Measurements from ENCODE around the gene UBAP2. TPM values are rescaled to one million over a fixed set of nuclear protein-coding genes. Genes with fewer than 3 reads are reported as not detected.

The UBAP2 gene
- total RNA-seq, 4 donors from 2014 or later = 31.0 to 49.6 (median 37.6) TPM

GRCh38 chr9:34010979-34011378, 37.7 kb downstream of the UBAP2 start:
- no peaks in the 10 kb centered on the region for H3K27me3 ChIP-seq
- no peak overlapping the region for H3K27ac ChIP-seq (replicated peaks in 1 of 4)
- H3K36me3 ChIP-seq = peaks cover 9 to 64% (median 31%) of the 10 kb centered on the region in 4 donors
- WGBS = 71% methylated on average over 4 of the region's 4 CpGs
- no peak for TF ChIP-seq POLR2A (IDR thresholded peaks at IDR 0.05; ENCODE audit: low read depth)
- TF ChIP-seq, protein P1, sequence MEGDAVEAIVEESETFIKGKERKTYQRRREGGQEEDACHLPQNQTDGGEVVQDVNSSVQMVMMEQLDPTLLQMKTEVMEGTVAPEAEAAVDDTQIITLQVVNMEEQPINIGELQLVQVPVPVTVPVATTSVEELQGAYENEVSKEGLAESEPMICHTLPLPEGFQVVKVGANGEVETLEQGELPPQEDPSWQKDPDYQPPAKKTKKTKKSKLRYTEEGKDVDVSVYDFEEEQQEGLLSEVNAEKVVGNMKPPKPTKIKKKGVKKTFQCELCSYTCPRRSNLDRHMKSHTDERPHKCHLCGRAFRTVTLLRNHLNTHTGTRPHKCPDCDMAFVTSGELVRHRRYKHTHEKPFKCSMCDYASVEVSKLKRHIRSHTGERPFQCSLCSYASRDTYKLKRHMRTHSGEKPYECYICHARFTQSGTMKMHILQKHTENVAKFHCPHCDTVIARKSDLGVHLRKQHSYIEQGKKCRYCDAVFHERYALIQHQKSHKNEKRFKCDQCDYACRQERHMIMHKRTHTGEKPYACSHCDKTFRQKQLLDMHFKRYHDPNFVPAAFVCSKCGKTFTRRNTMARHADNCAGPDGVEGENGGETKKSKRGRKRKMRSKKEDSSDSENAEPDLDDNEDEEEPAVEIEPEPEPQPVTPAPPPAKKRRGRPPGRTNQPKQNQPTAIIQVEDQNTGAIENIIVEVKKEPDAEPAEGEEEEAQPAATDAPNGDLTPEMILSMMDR (IDR thresholded peaks at IDR 0.05) = peak; percentile 14 to 28 (median 17)
- H3K4me3 ChIP-seq = no peak overlapping the region
- no peak for DNase-seq (ENCODE audit: extremely low spot score)
- intact Hi-C loops (cut with DNase I) = no loop called here
- no peaks in the 10 kb centered on the region for H3K4me1 ChIP-seq
- H3K9me3 ChIP-seq = no peaks in the 10 kb centered on the region

- no peak overlapping the region for H3K27ac ChIP-seq (replicated peaks in 1 of 4)
- H3K27me3 ChIP-seq = no peaks in the 10 kb centered on the region
- H3K9me3 ChIP-seq = no peaks in the 10 kb centered on the region
- peaks cover 0 to 53% (median 23%) of the 10 kb centered on the region in 4 donors for H3K36me3 ChIP-seq
- no peak for TF ChIP-seq POLR2AphosphoS5 (IDR thresholded peaks at IDR 0.05)
- TF ChIP-seq EP300 (IDR thresholded peaks at IDR 0.05) = no peak
- no peak overlapping the region for H3K4me3 ChIP-seq
- intact Hi-C loops (cut with DNase I) = no loop called here
- whole genome bisulfite sequencing = 92% methylated on average over 2 of the region's 2 CpGs
- no peaks in the 10 kb centered on the region for H3K4me1 ChIP-seq
- DNase-seq (ENCODE audit: extremely low spot score) = no peak
Observed at GRCh38 chr9:34001951-34002350, 46.7 kb downstream of the UBAP2 start.

- 83% methylated on average over 3 of the region's 3 CpGs for WGBS
- Histone ChIP-seq H3K9me3 (no peaks in the 10 kb centered on the region), H3K4me1 (no peaks in the 10 kb centered on the region), H3K36me3 (peaks cover 4 to 53% (median 27%) of the 10 kb centered on the region in 4 donors), H3K27ac (replicated peaks in 1 of 4) (no peak overlapping the region), H3K4me3 (no peak overlapping the region), H3K27me3 (no peaks in the 10 kb centered on the region)
- intact Hi-C loops (cut with DNase I) = no loop called here
- DNase-seq (ENCODE audit: extremely low spot score) = no peak
- TF ChIP-seq POLR2AphosphoS5 (IDR thresholded peaks at IDR 0.05) = no peak
- no peak for TF ChIP-seq POLR2A (IDR thresholded peaks at IDR 0.05; ENCODE audit: low read depth)
- TF ChIP-seq EP300 (IDR thresholded peaks at IDR 0.05) = no peak
- TF ChIP-seq, protein P1 (IDR thresholded peaks at IDR 0.05) = no peak
Observed at GRCh38 chr9:34001298-34001697, 47.4 kb downstream of the UBAP2 start.

GRCh38 chr9:33995449-33995848, 53.2 kb downstream of the UBAP2 start:
- H3K36me3 ChIP-seq = peaks cover 8 to 57% (median 28%) of the 10 kb centered on the region in 4 donors
- H3K27ac ChIP-seq (replicated peaks in 1 of 4) = no peak overlapping the region
- intact Hi-C loops (cut with DNase I) = no loop called here
- TF ChIP-seq EP300 (IDR thresholded peaks at IDR 0.05) = no peak
- TF ChIP-seq, protein P1 (IDR thresholded peaks at IDR 0.05) = no peak
- no peak for TF ChIP-seq POLR2AphosphoS5 (IDR thresholded peaks at IDR 0.05)
- TF ChIP-seq POLR2A (IDR thresholded peaks at IDR 0.05; ENCODE audit: low read depth) = no peak
- no peak overlapping the region for H3K4me3 ChIP-seq
- H3K4me1 ChIP-seq = peaks cover 0 to 18% (median 14%) of the 10 kb centered on the region in 4 donors
- H3K27me3 ChIP-seq = no peaks in the 10 kb centered on the region
- no peak for DNase-seq (ENCODE audit: extremely low spot score)
- H3K9me3 ChIP-seq = no peaks in the 10 kb centered on the region

DNA sequence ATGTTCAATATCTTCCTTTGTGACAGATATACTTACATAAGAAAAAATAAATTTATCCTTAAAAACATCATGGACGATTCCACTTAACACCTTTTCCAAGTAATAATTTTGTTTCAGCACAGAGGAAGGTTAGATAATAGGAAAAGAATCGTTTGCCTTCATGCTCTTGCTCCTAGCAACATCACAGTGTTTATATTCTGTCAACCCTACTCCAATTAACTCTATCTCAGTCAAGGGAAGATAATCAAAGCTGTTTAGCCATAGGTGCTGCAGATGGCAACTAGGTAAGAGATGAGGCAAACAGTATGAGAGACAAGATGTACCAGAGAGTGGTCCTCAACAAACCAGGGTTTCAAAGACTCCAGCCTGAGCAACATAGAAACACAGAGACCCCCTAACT, 55.6 kb downstream of the UBAP2 start:
- 34% methylated on average over 2 of the region's 2 CpGs for WGBS
- Histone ChIP-seq H3K4me1 (peaks cover 0 to 25% (median 18%) of the 10 kb centered on the region in 4 donors), H3K9me3 (no peaks in the 10 kb centered on the region), H3K4me3 (no peak overlapping the region), H3K27me3 (no peaks in the 10 kb centered on the region), H3K27ac (replicated peaks in 1 of 4) (no peak overlapping the region), H3K36me3 (peaks cover 8 to 44% (median 19%) of the 10 kb centered on the region in 4 donors)
- no peak for DNase-seq (ENCODE audit: extremely low spot score)
- intact Hi-C loops (cut with DNase I) = no loop called here
- TF ChIP-seq POLR2AphosphoS5 (IDR thresholded peaks at IDR 0.05) (no peak), EP300 (IDR thresholded peaks at IDR 0.05) (no peak), POLR2A (IDR thresholded peaks at IDR 0.05; ENCODE audit: low read depth) (no peak)
- TF ChIP-seq, protein P1 (IDR thresholded peaks at IDR 0.05) = no peak

Data from esophagus muscularis mucosa (tissue), 4 donors.